Fibroblast of pulmonary artery (primary cell): ENCODE measurements around the gene KRT15.
A peak's percentile ranks its signal among the peaks of the same experiment; 100 is the strongest.

Experiments
- DNase-seq: peaks from one replicate; pipeline ENCODE4 v3.0.0-alpha.2; 2010; ENCODE audit warnings: low read depth
- H3K4me3 ChIP-seq: replicated peaks from 2 replicates; pipeline ENCODE4 v1.5.1; 2011; ENCODE audit warnings: low read depth, mild to moderate bottlenecking, control low read depth, low read length, moderate library complexity
- TF ChIP-seq, protein P1 (sequence below): IDR thresholded peaks from 2 replicates; pipeline ENCODE4 v1.5.1; 2011; ENCODE audit warnings: mild to moderate bottlenecking, control low read depth, low read length, inconsistent platforms; ENCODE audit errors: missing control alignments

The KRT15 gene

DNA sequence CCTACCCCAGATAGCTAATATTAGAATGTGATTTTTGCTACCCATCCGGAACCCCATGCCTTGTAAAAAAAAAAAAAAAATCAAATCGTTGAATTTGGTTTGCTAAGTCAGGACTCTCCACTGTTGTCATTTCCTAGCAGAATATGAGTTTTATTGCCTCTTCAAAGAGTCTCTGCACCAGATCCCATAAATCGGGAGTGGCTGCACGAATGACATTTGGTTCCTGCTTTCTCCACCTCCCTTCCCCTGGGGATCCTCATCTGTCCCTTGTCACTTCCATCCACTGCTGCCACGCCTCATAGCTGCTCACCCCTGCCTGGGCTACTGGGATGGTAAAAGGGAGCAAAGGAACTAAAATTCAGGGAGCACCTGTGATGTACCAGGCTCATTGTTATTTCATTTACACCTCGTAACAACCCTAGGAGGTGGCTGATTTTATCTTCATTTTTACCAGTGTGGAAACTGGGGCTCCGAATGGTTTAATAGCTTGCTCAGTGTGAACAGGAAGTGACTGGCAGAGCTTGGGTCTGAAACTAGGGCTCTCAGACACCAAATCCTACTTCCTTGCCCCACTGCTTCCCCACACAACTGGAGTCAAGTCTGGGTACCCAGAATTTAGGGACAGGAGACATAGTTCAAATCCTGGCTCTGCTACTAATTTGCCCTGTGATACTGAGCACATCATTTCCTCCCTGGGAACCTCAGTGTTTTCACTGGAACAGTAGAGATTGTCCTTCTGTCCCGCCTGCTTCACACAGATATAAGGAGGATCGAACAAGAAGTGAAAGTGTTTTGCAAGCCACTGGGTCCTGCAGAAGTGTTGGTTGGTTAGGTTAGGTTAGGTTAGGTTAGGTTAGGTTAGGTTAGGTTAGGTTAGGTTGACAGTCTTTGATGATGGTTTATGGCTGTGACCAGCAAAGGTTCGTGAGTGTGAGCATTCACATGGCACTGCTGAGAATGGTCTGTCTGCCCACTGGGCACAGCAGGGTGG, 28.4 kb downstream of the KRT15 start:
- TF ChIP-seq, protein P1, sequence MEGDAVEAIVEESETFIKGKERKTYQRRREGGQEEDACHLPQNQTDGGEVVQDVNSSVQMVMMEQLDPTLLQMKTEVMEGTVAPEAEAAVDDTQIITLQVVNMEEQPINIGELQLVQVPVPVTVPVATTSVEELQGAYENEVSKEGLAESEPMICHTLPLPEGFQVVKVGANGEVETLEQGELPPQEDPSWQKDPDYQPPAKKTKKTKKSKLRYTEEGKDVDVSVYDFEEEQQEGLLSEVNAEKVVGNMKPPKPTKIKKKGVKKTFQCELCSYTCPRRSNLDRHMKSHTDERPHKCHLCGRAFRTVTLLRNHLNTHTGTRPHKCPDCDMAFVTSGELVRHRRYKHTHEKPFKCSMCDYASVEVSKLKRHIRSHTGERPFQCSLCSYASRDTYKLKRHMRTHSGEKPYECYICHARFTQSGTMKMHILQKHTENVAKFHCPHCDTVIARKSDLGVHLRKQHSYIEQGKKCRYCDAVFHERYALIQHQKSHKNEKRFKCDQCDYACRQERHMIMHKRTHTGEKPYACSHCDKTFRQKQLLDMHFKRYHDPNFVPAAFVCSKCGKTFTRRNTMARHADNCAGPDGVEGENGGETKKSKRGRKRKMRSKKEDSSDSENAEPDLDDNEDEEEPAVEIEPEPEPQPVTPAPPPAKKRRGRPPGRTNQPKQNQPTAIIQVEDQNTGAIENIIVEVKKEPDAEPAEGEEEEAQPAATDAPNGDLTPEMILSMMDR = no peak
- H3K4me3 ChIP-seq = no peak overlapping the region
- DNase-seq = no peak

DNA sequence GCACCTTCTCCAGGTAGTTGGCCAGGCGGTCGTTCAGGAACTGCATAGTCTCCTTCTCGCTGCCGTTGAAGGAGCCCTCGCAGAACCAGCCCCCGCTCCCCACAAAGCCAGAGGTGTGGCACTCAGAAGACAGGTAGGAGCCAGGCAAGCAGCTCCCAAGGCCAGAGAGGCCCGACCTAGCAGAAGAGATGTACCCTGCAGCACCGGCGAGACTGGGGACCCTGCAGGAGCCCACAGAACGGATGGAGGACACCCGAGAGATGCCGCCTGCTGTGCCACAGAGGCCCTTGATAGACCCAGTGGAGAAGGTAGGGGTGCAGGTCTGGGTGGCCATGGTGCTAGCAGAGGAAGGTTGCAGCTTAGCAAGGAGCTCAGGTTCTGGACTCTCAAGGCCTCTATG, 29.2 kb downstream of the KRT15 start, which contains the start of gene KRT36:
TSS of gene KRT36 (minus strand) at position 380 of the 400 bp plus-strand sequence. CDS start at position 334, 46 bp downstream.
- no peak within 1 kb of the TSS for H3K4me3 ChIP-seq
- DNase-seq = no peak
- TF ChIP-seq, protein P1 = no peak

GRCh38 chr17:41486809-41487530, 31.7 kb downstream of the KRT15 start:
- TF ChIP-seq, protein P1 = peak; percentile 48
- no peak for DNase-seq
- no peak overlapping the region for H3K4me3 ChIP-seq

- no peak overlapping the region for H3K4me3 ChIP-seq
- DNase-seq = no peak
- TF ChIP-seq, protein P1 = no peak
These were observed 32.4 kb downstream of the KRT15 start for GRCh38 chr17:41486316-41486715.

DNA sequence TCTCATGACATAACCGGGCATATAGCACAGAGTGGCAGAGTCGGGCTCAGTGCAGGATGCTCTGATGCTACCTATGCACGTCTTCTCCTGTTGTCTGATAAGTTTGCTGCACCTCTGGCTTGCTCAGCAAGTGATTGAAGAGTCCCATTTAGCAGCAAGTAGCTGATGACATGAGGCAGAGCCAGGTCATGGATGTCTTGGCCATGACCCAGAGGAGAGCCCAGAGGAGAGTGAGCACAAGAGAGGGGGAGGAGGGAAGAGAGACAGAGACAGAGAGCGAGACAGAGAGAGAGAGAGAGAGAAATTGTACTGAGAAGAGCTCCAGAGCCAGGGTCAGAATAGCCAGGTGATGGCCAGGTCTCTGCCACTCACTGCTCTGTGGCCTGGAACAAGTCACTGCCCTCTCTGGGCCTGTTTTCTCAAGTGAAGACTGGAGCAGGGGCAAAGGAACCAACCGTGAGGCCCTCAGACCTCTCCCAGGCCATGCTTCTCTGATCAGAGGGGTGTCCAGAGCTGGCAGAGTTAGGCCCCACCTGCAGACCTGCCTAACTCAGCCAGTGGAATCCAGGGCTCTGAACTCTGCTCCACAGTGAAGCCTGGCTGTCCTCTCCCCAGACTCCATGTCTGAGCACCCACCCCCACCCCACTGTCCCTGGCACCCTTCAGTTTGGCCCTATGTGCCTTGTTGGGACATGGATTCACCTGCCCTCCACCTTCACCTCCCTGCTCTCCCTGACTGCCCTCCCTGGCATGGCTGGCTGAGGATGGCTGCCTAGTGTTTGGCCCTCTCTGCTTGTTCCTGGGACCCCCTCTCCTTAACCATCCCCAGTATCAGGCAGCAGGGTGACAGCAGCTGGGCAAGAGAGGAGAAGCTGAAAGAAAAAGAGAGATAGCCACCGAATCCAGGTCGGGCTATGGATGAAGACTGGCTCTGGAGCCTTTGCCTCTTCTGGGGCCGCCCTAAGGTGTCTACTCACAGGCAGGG, 33.5 kb downstream of the KRT15 start:
- no peak for DNase-seq
- TF ChIP-seq, protein P1 = no peak
- no peak overlapping the region for H3K4me3 ChIP-seq
